Measurements from ENCODE around the gene SLC22A2. TPM values are rescaled to one million over a fixed set of nuclear protein-coding genes. Genes with fewer than 3 reads are reported as not detected.

Gene SLC22A2
- total and polyA plus RNA-seq, 2 of the 13 experiments (the other 11 are each of a cell fraction or from before 2014, with no cell fraction given): not detected

GRCh38 chr6:160177220-160177619 lies 81.4 kb downstream of the SLC22A2 start (continued):
- TF ChIP-seq ZFP91 (CRISPR knock-in tag; IDR thresholded peaks at IDR 0.05; ENCODE audit: borderline replicate concordance) (no peak), TCF7L2 (IDR thresholded peaks at IDR 0.05; ENCODE audit: low read depth, low read length) (no peak), GMEB1 (CRISPR knock-in tag; IDR thresholded peaks at IDR 0.05; ENCODE audit: borderline replicate concordance) (no peak), POLR2AphosphoS5 (IDR thresholded peaks at IDR 0.05; ENCODE audit: low read depth, low read length) (no peak)

- intact Hi-C loops (cut with micrococcal nuclease; ENCODE audit: unreplicated experiment) (no loop called here), in situ Hi-C loops (cut with HindIII; ENCODE audit: extremely low pct_ligation_motif_present, low pct_unique_long_range_greater_than_20kb) (no loop called here)
- Histone ChIP-seq H3K4me1 (ENCODE audit: insufficient read depth, low read length) (peaks cover 10% of the 10 kb centered on the region; the same call in 1 of the 2 replicates), H3K36me3 (replicated peaks in 1 of 2; ENCODE audit: control insufficient read depth in 1 of 2, insufficient read depth in 2 of 2, low read length in 2 of 2) (no peaks in the 10 kb centered on the region), H3K79me2 (ENCODE audit: insufficient read depth, low read length) (no peaks in the 10 kb centered on the region), H3K27me3 (ENCODE audit: control insufficient read depth in 1 of 2, insufficient read depth in 2 of 2, low read length in 2 of 2) (no peaks in the 10 kb centered on the region), H3K4me3 (replicated peaks in 1 of 3; ENCODE audit: insufficient read depth in 1 of 3, low read depth in 2 of 3, low read length in 3 of 3) (no peak overlapping the region), H3K9ac (ENCODE audit: insufficient read depth, low read depth, low read length) (no peak overlapping the region), H3K9me3 (ENCODE audit: low read length) (no peaks in the 10 kb centered on the region), H4K20me1 (ENCODE audit: insufficient read depth, low read length) (no peaks in the 10 kb centered on the region), H3K27ac (ENCODE audit: extremely low read length, insufficient read depth, low read length) (no peak overlapping the region), H3K4me2 (ENCODE audit: low read depth, low read length) (no peak overlapping the region), H2AFZ (ENCODE audit: low read length) (no peak overlapping the region)
- WGBS (ENCODE audit: low lambda C conversion rate): 0% methylated on average over 2 of the region's 2 CpGs
- BruUV-seq (replicated peaks): no TSS peak
- ATAC-seq (peak; percentile 43; the same call in 2 of the 3 replicates), DNase-seq (ENCODE audit: low spot score) (no peak), FAIRE-seq (no peak)
- ChIA-PET CTCF (ENCODE audit: low intra/inter-chr PET ratio, low total read pairs) (no interaction called here), POLR2A (no interaction called here)
- TF ChIP-seq SOX6 (IDR thresholded peaks at IDR 0.05): no peak
- 0 out of 2 replicates have a peak, but pooled peaks have one; percentile 14 for TF ChIP-seq SOX6 (CRISPR knock-in tag; IDR thresholded peaks at IDR 0.05)
- TF ChIP-seq ZBTB4 (CRISPR knock-in tag; IDR thresholded peaks at IDR 0.05; ENCODE audit: borderline replicate concordance): no peak
- no peak for TF ChIP-seq SOX13 (IDR thresholded peaks at IDR 0.05)
- TF ChIP-seq SOX13 (CRISPR knock-in tag; conservative IDR thresholded peaks at IDR 0.05 in 1 of 2, IDR thresholded peaks at IDR 0.05 in 1 of 2): peak in 1 of 2 experiments; percentile 44; a peak in 2 of 4 replicates
- TF ChIP-seq ZSCAN29 (CRISPR knock-in tag; conservative IDR thresholded peaks at IDR 0.05): no peak
- TF ChIP-seq THAP9 (CRISPR knock-in tag; IDR thresholded peaks at IDR 0.05; ENCODE audit: borderline replicate concordance): no peak
- 0 out of 2 replicates have a peak, but pooled peaks have one; percentile 19 for TF ChIP-seq SOX5 (CRISPR knock-in tag; IDR thresholded peaks at IDR 0.05; ENCODE audit: borderline replicate concordance)
- TF ChIP-seq NR2C2 (CRISPR knock-in tag; IDR thresholded peaks at IDR 0.05; ENCODE audit: borderline replicate concordance): no peak
Measured at GRCh38 chr6:160174681-160175080, 83.9 kb downstream of the SLC22A2 start.

Measured in HepG2 (cell line).